CD4-positive, alpha-beta T cell treated with Interleukin-17A for 1 hour (primary cell): ENCODE results near the gene SMIM28.

Experiments
- DNase-seq: peaks from one replicate; pipeline ENCODE4 v3.0.0-alpha.2; 2020

The SMIM28 gene

GRCh38 chr6:138374815-138375214 lies 2.9 kb upstream of the SMIM28 start:
- no peak for DNase-seq

- DNase-seq: no peak
These were observed 663 bp upstream of the SMIM28 start for GRCh38 chr6:138377042-138377441.

GRCh38 chr6:138378463-138378862 lies 758 bp downstream of the SMIM28 start:
- no peak for DNase-seq

GRCh38 chr6:138382498-138383265 lies 5.0 kb downstream of the SMIM28 start:
- no peak for DNase-seq

- DNase-seq: no peak
These were observed 6.1 kb downstream of the SMIM28 start for GRCh38 chr6:138383776-138384175.

GRCh38 chr6:138386897-138387296 lies 9.2 kb downstream of the SMIM28 start:
- no peak for DNase-seq

GRCh38 chr6:138387577-138388368 lies 10.1 kb downstream of the SMIM28 start:
- no peak for DNase-seq

- no peak for DNase-seq
These were observed 11.8 kb downstream of the SMIM28 start for GRCh38 chr6:138389551-138389950.

- no peak for DNase-seq
These were observed 16.4 kb downstream of the SMIM28 start for GRCh38 chr6:138393871-138394783.

GRCh38 chr6:138396709-138397108 lies 19.0 kb downstream of the SMIM28 start:
- no peak for DNase-seq

GRCh38 chr6:138397128-138398122 lies 19.7 kb downstream of the SMIM28 start:
- no peak for DNase-seq

GRCh38 chr6:138400326-138400725 lies 22.6 kb downstream of the SMIM28 start:
- no peak for DNase-seq

- DNase-seq: no peak
These were observed 24.5 kb downstream of the SMIM28 start for GRCh38 chr6:138401960-138402837.

- no peak for DNase-seq
These were observed 25.1 kb downstream of the SMIM28 start for GRCh38 chr6:138402838-138403187.

GRCh38 chr6:138403324-138403800 lies 25.7 kb downstream of the SMIM28 start:
- peak; percentile 37 for DNase-seq

GRCh38 chr6:138403801-138404665 lies 26.3 kb downstream of the SMIM28 start, which contains the start of gene HEBP2:
TSS of gene HEBP2 (plus strand) at chr6:138404223. CDS start at chr6:138404496, 273 bp downstream.
- DNase-seq: peak; percentile 94

- DNase-seq: no peak
These were observed 27.1 kb downstream of the SMIM28 start for GRCh38 chr6:138404666-138405337.

GRCh38 chr6:138405816-138406413 lies 28.2 kb downstream of the SMIM28 start:
- no peak for DNase-seq

GRCh38 chr6:138406443-138406842 lies 28.7 kb downstream of the SMIM28 start:
- DNase-seq: no peak
